ENCODE results near the gene MRPS18A.
"Not testable (repeated sequence)": the region's sequence is repeated elsewhere in the genome, so short reads cannot be mapped to it uniquely, and the experiment has no call there.

Gene MRPS18A

GRCh38 chr6:43670623-43670986 is 17.0 kb downstream of the MRPS18A start:
- no peak for DNase-seq (ENCODE audit: low spot score)

- no peak for DNase-seq (ENCODE audit: low spot score)
These were observed 17.5 kb downstream of the MRPS18A start for GRCh38 chr6:43669922-43670622.

GRCh38 chr6:43669050-43669921 is 18.3 kb downstream of the MRPS18A start:
- DNase-seq (ENCODE audit: low spot score), result peak; percentile 86

GRCh38 chr6:43668151-43669028 is 19.2 kb downstream of the MRPS18A start:
- DNase-seq (ENCODE audit: low spot score), result peak; percentile 74

- DNase-seq (ENCODE audit: low spot score), result peak; percentile 86
These were observed 20.1 kb downstream of the MRPS18A start for GRCh38 chr6:43667245-43668150.

GRCh38 chr6:43666196-43666920 is 21.2 kb downstream of the MRPS18A start:
- no peak for DNase-seq (ENCODE audit: low spot score)

- DNase-seq (ENCODE audit: low spot score), result peak; percentile 46
These were observed 22.2 kb downstream of the MRPS18A start for GRCh38 chr6:43665376-43665775.

GRCh38 chr6:43662948-43663347 is 24.6 kb downstream of the MRPS18A start:
- not testable (repeated sequence) for DNase-seq (ENCODE audit: low spot score)

GRCh38 chr6:43658161-43658560 is 29.4 kb downstream of the MRPS18A start:
- DNase-seq (ENCODE audit: low spot score), result no peak

- no peak for DNase-seq (ENCODE audit: low spot score)
These were observed 30.3 kb downstream of the MRPS18A start for GRCh38 chr6:43657221-43657802.

GRCh38 chr6:43652822-43653221 is 34.8 kb downstream of the MRPS18A start:
- not testable (repeated sequence) for DNase-seq (ENCODE audit: low spot score)

GRCh38 chr6:43648248-43648647 is 39.3 kb downstream of the MRPS18A start:
- no peak for DNase-seq (ENCODE audit: low spot score)

- no peak for DNase-seq (ENCODE audit: low spot score)
These were observed 40.0 kb downstream of the MRPS18A start for GRCh38 chr6:43647613-43648012.

- DNase-seq (ENCODE audit: low spot score), result no peak
These were observed 42.0 kb downstream of the MRPS18A start for GRCh38 chr6:43645613-43645964.

GRCh38 chr6:43644940-43645612 is 42.5 kb downstream of the MRPS18A start, which contains the start of gene RSPH9:
RSPH9 (plus strand) TSS chr6:43645036; CDS start chr6:43645099, 63 bp downstream.
- DNase-seq (ENCODE audit: low spot score), result peak; percentile 86

- DNase-seq (ENCODE audit: low spot score), result no peak
These were observed 47.4 kb downstream of the MRPS18A start for GRCh38 chr6:43639984-43640800.

- DNase-seq (ENCODE audit: low spot score), result peak; percentile 21
These were observed 51.3 kb downstream of the MRPS18A start for GRCh38 chr6:43636308-43636659.

- peak; percentile 86 for DNase-seq (ENCODE audit: low spot score)
These were observed 51.9 kb downstream of the MRPS18A start, which contains the start of gene MAD2L1BP for GRCh38 chr6:43635387-43636307. MAD2L1BP (plus strand) TSS chr6:43635840; CDS start chr6:43635876, 36 bp downstream.
